Kidney epithelial cell (primary cell): Measurements from ENCODE around the gene NEK11. TPM values are rescaled to one million over a fixed set of nuclear protein-coding genes. Genes with fewer than 3 reads are reported as not detected.

ENCODE experiments used
- DNase-seq: peaks from one replicate; pipeline ENCODE4 v3.0.0-alpha.2; 2010; ENCODE audit warnings: low read depth
- H3K27me3 ChIP-seq: 2 replicates; pipeline ENCODE4 v1.6.0; 2011; ENCODE audit warnings: low read length; ENCODE audit not compliant: control insufficient read depth, insufficient read depth
- H3K36me3 ChIP-seq: 2 replicates; pipeline ENCODE4 v1.5.1; 2011; ENCODE audit warnings: low read length; ENCODE audit not compliant: control insufficient read depth, insufficient read depth
- H3K4me3 ChIP-seq: 2 replicates; pipeline ENCODE4 v1.5.1; 2011; ENCODE audit warnings: low read depth, mild to moderate bottlenecking, control low read depth, low read length
- total RNA-seq: library from RNA; depleted of rRNA; stranded (reverse); fragments of >200 nt; gene quantifications from 2 replicates; pipeline ENCODE4 v1.2.3, GENCODE V29; 2015
- TF ChIP-seq, protein P1 (sequence below): IDR thresholded peaks from 2 replicates; pipeline ENCODE4 v1.5.1; 2011; ENCODE audit warnings: mild to moderate bottlenecking, moderate library complexity, low read length, control low read depth, inconsistent platforms; ENCODE audit not compliant: insufficient read depth, poor library complexity, severe bottlenecking

Gene NEK11
- total RNA-seq, 1 donor from 2014 or later: 7.6 TPM

DNA sequence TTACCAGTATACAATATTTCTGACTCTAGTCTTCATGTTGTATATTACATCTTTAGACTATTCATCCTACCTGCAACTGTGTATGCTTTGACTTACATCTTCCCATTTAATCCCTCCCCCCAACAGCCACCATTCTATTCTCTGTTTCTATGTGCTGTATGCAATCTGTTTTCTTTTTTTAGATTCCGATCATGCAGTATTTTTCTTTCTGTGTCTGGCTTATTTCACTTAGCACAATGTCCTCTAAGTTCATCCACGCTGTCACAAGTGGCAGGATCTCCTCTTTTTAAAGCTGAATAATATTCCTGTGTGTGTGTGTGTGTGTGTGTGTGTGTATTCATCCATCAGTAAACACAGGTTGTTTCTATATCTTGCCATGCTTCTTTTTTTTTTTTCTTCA is 288.5 kb downstream of the NEK11 start:
- Histone ChIP-seq H3K4me3 (no peak overlapping the region), H3K36me3 (no peaks in the 10 kb centered on the region), H3K27me3 (no peaks in the 10 kb centered on the region)
- TF ChIP-seq, protein P1, sequence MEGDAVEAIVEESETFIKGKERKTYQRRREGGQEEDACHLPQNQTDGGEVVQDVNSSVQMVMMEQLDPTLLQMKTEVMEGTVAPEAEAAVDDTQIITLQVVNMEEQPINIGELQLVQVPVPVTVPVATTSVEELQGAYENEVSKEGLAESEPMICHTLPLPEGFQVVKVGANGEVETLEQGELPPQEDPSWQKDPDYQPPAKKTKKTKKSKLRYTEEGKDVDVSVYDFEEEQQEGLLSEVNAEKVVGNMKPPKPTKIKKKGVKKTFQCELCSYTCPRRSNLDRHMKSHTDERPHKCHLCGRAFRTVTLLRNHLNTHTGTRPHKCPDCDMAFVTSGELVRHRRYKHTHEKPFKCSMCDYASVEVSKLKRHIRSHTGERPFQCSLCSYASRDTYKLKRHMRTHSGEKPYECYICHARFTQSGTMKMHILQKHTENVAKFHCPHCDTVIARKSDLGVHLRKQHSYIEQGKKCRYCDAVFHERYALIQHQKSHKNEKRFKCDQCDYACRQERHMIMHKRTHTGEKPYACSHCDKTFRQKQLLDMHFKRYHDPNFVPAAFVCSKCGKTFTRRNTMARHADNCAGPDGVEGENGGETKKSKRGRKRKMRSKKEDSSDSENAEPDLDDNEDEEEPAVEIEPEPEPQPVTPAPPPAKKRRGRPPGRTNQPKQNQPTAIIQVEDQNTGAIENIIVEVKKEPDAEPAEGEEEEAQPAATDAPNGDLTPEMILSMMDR: no peak
- no peak for DNase-seq

DNA sequence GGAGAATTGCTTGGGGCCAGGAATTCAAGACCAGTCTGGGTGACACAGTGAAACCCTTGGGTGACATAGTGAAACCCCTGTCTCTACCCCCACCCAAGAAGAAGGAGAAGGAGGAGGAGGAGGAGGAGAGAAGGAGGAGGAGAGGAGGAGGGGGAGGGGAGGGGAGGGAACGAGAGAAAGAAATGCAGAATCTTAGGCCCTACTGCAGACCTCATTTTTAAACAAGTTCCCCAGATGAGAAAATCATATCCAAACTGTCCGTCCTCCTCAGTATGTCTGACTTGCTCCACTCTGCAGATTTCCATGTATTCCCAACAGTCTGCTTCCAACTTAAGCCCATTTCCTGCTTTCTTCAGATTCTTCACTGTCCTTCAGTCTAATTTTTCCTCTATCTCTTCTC is 291.0 kb downstream of the NEK11 start:
- H3K36me3 ChIP-seq: no peaks in the 10 kb centered on the region
- TF ChIP-seq, protein P1: no peak
- H3K4me3 ChIP-seq: no peak overlapping the region
- DNase-seq: no peak
- H3K27me3 ChIP-seq: no peaks in the 10 kb centered on the region

DNA sequence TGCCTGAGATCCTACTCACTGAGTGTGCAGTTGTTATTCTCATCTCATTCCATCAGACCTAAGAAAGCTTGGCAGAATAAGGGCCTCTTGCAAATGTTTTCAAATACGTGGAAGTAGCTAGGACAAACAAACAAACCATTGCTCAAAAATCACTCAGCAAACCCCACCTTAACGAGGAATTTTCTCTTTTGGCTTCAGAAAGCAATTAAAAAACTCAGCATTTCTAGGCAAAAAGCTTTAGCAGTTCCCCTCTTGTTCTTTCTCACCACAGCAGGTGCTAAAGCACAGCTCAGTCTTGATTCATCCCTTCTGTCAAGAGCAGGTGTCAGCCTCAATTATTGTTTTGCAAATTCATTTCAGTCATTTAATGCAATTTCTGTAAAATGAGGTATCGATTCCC is 296.3 kb downstream of the NEK11 start:
- Histone ChIP-seq H3K4me3 (no peak overlapping the region), H3K27me3 (no peaks in the 10 kb centered on the region), H3K36me3 (no peaks in the 10 kb centered on the region)
- no peak for DNase-seq
- TF ChIP-seq, protein P1: no peak

DNA sequence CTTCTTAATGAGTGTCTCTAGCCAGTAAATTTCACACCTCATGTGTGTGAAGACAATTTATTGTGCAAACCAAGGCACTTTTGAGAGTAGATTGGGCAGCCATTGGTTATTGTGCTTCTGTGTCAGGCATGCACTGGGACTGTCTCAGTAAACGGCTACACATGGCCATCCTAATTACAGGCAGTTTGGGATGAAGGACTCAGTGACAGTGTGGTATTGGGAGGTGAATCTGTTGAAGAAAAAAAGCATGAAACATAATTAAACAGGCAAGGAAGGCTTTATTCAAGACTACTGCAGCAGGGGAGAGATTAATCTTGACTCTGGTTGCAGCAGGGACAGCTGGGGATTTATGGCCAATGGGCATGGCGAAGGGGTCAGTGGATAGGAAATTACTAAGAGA is 297.1 kb downstream of the NEK11 start:
- no peak for DNase-seq
- no peak overlapping the region for H3K4me3 ChIP-seq
- H3K36me3 ChIP-seq: no peaks in the 10 kb centered on the region
- TF ChIP-seq, protein P1: no peak
- H3K27me3 ChIP-seq: no peaks in the 10 kb centered on the region

DNA sequence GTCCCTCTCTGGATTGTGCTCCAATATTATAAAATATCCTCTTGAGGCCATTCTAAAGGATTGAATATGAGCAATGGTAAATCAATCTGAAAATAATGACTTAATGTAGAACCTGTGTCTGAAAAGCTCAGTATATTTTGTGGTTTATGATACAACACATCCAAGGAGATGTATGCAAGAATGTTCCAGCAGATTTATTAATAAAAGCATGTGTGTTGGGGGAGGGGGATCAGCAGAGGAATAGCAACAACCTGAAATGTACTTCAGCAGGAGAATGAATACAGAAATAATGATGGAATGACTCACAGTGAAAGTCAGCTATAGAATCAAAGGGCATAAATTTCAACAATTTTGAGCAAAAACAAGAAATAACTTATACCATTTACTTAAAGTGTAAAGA is 298.2 kb downstream of the NEK11 start:
- TF ChIP-seq, protein P1: no peak

DNA sequence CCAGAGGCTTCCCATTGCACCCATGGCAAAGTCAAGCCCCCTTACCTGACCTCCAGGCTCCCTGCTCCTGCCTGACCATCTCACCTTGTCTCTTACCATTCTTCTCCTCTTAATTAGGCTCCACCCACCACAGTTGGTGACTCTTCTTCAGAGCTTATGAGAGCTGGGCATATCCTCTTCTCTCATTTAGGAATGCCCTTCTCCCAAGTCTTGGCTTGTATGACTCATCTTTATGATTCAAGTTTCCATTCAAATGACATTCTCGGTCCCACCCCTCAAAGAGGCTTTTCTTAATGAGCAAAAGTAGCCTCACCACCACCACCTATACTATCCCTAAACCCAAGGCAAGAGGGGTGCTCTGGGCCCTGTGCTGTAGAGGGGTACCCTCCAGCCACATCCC is 299.6 kb downstream of the NEK11 start:
- TF ChIP-seq, protein P1: no peak
- no peaks in the 10 kb centered on the region for H3K27me3 ChIP-seq
- H3K36me3 ChIP-seq: no peaks in the 10 kb centered on the region
- no peak overlapping the region for H3K4me3 ChIP-seq
- no peak for DNase-seq

More for the DNA sequence above, 298.2 kb downstream of the NEK11 start:
- Histone ChIP-seq H3K27me3 (no peaks in the 10 kb centered on the region), H3K36me3 (no peaks in the 10 kb centered on the region), H3K4me3 (no peak overlapping the region)
- no peak for DNase-seq
